Fibroblast of lung (primary cell): Measurements from ENCODE around the gene EPS15.

Source experiments
- EZH2 ChIP-seq: IDR thresholded peaks from 2 replicates; pipeline ENCODE4 v1.5.1; 2012; ENCODE audit warnings: low read length, control low read depth, mild to moderate bottlenecking; ENCODE audit errors: missing control alignments
- TF ChIP-seq, protein P1 (sequence below), 2 donors: IDR thresholded peaks in 1 of 2; conservative IDR thresholded peaks in 1 of 2; 1 replicate in 1 of 2; 2 replicates in 1 of 2; pipeline ENCODE4 v1.5.1; 2011 to 2012; ENCODE audit warnings: low read length in 2 of 2, control low read depth in 1 of 2, inconsistent platforms in 1 of 2, low read depth in 1 of 2, mild to moderate bottlenecking in 1 of 2

DNA sequence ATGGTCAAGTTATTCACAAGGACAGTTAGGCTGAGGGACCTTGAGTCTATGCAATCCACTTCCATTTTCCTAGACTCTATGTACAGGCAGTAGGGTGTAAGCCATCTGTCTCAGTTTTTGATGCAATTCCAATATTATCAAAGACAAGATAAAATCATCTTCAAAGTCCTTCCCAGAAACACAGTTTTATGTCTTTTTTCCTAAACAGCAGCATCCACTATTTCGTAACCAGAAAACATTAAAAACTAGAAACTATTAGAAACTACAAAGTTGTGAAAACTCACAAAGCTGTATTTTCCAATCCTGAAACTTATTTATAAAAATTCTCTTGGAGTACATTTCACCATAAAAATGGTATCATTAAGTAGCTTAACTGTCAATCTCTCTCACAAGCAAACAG, 93.8 kb downstream of the EPS15 start:
- TF ChIP-seq, protein P1, sequence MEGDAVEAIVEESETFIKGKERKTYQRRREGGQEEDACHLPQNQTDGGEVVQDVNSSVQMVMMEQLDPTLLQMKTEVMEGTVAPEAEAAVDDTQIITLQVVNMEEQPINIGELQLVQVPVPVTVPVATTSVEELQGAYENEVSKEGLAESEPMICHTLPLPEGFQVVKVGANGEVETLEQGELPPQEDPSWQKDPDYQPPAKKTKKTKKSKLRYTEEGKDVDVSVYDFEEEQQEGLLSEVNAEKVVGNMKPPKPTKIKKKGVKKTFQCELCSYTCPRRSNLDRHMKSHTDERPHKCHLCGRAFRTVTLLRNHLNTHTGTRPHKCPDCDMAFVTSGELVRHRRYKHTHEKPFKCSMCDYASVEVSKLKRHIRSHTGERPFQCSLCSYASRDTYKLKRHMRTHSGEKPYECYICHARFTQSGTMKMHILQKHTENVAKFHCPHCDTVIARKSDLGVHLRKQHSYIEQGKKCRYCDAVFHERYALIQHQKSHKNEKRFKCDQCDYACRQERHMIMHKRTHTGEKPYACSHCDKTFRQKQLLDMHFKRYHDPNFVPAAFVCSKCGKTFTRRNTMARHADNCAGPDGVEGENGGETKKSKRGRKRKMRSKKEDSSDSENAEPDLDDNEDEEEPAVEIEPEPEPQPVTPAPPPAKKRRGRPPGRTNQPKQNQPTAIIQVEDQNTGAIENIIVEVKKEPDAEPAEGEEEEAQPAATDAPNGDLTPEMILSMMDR (conservative IDR thresholded peaks at IDR 0.05 in 1 of 2, IDR thresholded peaks at IDR 0.05 in 1 of 2; ENCODE audit: low read depth in 1 of 2, low read length in 2 of 2) = no peak
- no peak for TF ChIP-seq EZH2
